HG02852 (cell line): Measurements from ENCODE around the gene QSOX1.

ENCODE experiments used
- ATAC-seq: cut with Tn5 transposase; IDR thresholded peaks from one replicate; pipeline ENCODE4 v1.9.1; 2021; ENCODE audit warnings: mild to moderate bottlenecking, moderate library complexity; ENCODE audit not compliant: unreplicated experiment

Gene QSOX1

GRCh38 chr1:180211156-180211859 lies 56.6 kb downstream of the QSOX1 start:
- ATAC-seq = no peak

GRCh38 chr1:180211860-180212229 lies 57.2 kb downstream of the QSOX1 start:
- ATAC-seq = no peak

- no peak for ATAC-seq
Observed at GRCh38 chr1:180213401-180214170, 58.9 kb downstream of the QSOX1 start.

GRCh38 chr1:180215856-180216625 lies 61.4 kb downstream of the QSOX1 start:
- ATAC-seq = no peak

- no peak for ATAC-seq
Observed at GRCh38 chr1:180217006-180217405, 62.3 kb downstream of the QSOX1 start.

- ATAC-seq = no peak
Observed at GRCh38 chr1:180218806-180219765, 64.4 kb downstream of the QSOX1 start.

GRCh38 chr1:180219776-180220175 lies 65.1 kb downstream of the QSOX1 start:
- ATAC-seq = no peak

- ATAC-seq = no peak
Observed at GRCh38 chr1:180221462-180221861, 66.8 kb downstream of the QSOX1 start.

GRCh38 chr1:180224902-180225301 lies 70.2 kb downstream of the QSOX1 start:
- no peak for ATAC-seq

- ATAC-seq = no peak
Observed at GRCh38 chr1:180225403-180225802, 70.7 kb downstream of the QSOX1 start.

GRCh38 chr1:180227861-180228647 lies 73.4 kb downstream of the QSOX1 start:
- ATAC-seq = no peak

- ATAC-seq = peak; percentile 10
Observed at GRCh38 chr1:180228648-180229482, 74.2 kb downstream of the QSOX1 start.

- peak; percentile 43 for ATAC-seq
Observed at GRCh38 chr1:180229483-180230415, 75.1 kb downstream of the QSOX1 start, which contains the start of gene LHX4. TSS of gene LHX4 (plus strand) at chr1:180230264. CDS start at chr1:180230530, 266 bp downstream.

GRCh38 chr1:180230416-180230790 lies 75.7 kb downstream of the QSOX1 start:
- no peak for ATAC-seq

GRCh38 chr1:180230791-180231505 lies 76.3 kb downstream of the QSOX1 start:
- no peak for ATAC-seq

- ATAC-seq = no peak
Observed at GRCh38 chr1:180231506-180231921, 76.8 kb downstream of the QSOX1 start.

GRCh38 chr1:180231936-180232335 lies 77.3 kb downstream of the QSOX1 start:
- ATAC-seq = no peak
